AG09319 (cell line): Measurements from ENCODE around the gene CDK10.
"Not testable (repeated sequence)": the region's sequence is repeated elsewhere in the genome, so short reads cannot be mapped to it uniquely, and the experiment has no call there.

Experiments used
- DNase-seq: peaks from one replicate; pipeline ENCODE4 v3.0.0-alpha.2; 2010; ENCODE audit warnings: low read depth; ENCODE audit errors: extremely low read depth
- CTCF ChIP-seq: IDR thresholded peaks from 2 replicates; pipeline ENCODE4 v1.5.1; 2011; ENCODE audit warnings: low read depth, mild to moderate bottlenecking, inconsistent platforms, low read length, moderate library complexity

CDK10 gene

GRCh38 chr16:89693289-89693731 lies 6.8 kb downstream of the CDK10 start:
- no peak for DNase-seq
- TF ChIP-seq CTCF: no peak

- DNase-seq: no peak
- no peak for TF ChIP-seq CTCF
These were observed 7.7 kb downstream of the CDK10 start for GRCh38 chr16:89693931-89694783.

- DNase-seq: not testable (repeated sequence)
These were observed 8.2 kb downstream of the CDK10 start for GRCh38 chr16:89694784-89695085.

- DNase-seq: no peak
- no peak for TF ChIP-seq CTCF
These were observed 8.8 kb downstream of the CDK10 start for GRCh38 chr16:89695086-89695874.

GRCh38 chr16:89695875-89696669 lies 9.6 kb downstream of the CDK10 start:
- TF ChIP-seq CTCF: no peak
- DNase-seq: no peak

GRCh38 chr16:89696670-89697128 lies 10.2 kb downstream of the CDK10 start:
- TF ChIP-seq CTCF: no peak
- no peak for DNase-seq

GRCh38 chr16:89697161-89697615 lies 10.7 kb downstream of the CDK10 start:
- no peak for TF ChIP-seq CTCF
- no peak for DNase-seq
